WI38 (cell line): ENCODE results near the gene TMEM220.

ENCODE experiments used
- H3K4me3 ChIP-seq: 2 replicates; pipeline ENCODE4 v1.5.1; 2011; ENCODE audit warnings: low read depth, mild to moderate bottlenecking, control low read depth, low read length
- TF ChIP-seq, protein P1 (sequence below): IDR thresholded peaks from 2 replicates; pipeline ENCODE4 v1.5.1; 2012; ENCODE audit warnings: low read depth, mild to moderate bottlenecking, control low read depth, low read length

TMEM220 gene

DNA sequence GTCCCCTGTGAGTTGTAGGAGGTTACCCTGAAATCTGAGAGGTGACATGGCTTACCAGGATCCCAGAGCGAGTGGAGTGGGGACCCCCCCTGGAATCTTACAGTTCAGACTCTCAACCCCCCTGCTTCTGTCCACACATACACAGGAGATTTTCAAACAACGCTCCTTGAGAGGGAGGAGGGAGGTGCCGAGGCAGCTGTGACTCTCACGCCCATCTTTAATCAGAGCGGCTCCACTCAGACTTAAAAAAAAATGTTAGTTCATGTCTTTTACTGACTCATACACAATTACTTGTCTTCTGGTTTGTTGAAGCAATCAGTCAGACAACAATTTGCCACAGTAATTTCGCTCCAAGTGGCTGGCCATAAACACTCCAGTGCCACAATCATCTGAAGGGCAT, 15.4 kb upstream of the TMEM220 start:
- TF ChIP-seq, protein P1, sequence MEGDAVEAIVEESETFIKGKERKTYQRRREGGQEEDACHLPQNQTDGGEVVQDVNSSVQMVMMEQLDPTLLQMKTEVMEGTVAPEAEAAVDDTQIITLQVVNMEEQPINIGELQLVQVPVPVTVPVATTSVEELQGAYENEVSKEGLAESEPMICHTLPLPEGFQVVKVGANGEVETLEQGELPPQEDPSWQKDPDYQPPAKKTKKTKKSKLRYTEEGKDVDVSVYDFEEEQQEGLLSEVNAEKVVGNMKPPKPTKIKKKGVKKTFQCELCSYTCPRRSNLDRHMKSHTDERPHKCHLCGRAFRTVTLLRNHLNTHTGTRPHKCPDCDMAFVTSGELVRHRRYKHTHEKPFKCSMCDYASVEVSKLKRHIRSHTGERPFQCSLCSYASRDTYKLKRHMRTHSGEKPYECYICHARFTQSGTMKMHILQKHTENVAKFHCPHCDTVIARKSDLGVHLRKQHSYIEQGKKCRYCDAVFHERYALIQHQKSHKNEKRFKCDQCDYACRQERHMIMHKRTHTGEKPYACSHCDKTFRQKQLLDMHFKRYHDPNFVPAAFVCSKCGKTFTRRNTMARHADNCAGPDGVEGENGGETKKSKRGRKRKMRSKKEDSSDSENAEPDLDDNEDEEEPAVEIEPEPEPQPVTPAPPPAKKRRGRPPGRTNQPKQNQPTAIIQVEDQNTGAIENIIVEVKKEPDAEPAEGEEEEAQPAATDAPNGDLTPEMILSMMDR, result no peak
- H3K4me3 ChIP-seq, result no peak overlapping the region

DNA sequence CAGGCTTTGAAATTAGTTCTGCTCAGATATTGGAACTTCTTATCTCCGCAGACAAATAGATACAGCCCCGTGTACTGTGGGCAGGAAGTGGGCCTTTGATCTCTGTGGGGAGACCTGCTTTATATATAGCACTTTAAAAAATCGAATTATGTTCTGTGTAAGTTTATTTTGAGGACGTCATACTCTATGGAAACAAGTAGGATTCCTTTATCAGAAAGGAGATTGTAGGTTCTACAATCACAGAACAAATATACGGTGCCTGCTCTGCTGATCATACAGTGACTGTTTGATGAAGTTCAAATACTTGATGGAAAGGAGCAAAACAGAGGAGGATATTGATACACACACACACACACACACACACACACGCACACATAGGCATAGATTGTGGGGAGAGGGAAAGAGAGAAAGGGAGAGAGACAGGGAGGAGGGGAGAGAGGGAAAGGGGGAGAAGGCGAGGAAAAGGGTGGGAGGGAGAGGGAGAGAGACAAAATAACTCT, 14.7 kb upstream of the TMEM220 start:
- TF ChIP-seq, protein P1, result no peak
- H3K4me3 ChIP-seq, result no peak overlapping the region

DNA sequence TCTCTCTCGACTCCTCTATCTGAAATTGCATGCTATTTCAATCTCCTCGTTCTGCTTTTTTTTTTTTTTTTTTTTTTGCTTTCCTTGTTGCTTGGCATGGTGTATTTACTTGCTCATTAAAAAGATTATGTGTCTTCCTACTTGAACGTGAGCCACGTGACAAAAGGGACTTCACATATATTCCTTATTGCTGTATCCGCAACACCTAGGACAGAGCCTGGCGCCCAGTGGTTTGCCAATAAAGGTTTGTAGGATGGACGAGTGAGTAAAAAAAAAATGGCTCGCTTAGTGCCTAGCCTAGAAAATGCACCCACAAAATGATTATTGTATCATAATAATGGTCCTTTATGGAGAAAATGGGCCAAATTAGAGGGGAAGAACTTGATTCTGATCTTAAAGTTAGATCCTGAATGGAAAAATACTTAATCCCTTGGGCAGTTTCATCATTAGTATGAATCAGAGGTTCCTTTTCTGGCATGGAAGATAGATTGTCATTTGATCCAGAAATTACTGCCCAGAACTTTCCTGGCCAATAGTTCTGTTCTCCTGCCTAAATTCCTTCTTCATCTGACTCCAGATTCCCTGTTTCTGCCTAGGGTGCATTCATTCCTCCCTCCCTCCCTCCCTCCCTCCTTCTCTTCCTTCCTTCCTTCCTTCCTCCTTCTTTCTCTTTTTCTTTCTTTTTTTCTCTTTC, 13.6 kb upstream of the TMEM220 start:
- TF ChIP-seq, protein P1, result no peak
- H3K4me3 ChIP-seq, result no peak overlapping the region

DNA sequence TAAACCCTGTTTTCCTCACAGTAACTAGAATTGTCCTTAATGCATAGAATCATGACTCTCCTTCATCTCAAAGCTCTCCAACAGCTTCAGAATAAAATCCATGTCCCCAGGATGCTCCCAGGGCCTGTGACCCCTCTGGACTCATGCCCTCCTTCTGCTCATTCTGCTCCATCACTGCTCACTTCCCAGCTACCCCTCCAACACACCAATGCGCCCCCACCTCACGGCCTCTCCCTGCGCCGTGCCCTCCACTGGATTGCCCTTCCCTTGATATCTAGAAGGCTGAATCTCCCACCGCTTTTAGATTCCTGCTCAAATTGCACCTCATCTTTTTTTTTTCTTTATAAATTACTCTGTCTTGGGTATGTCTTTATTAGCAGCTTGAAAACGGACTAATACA, 12.6 kb upstream of the TMEM220 start:
- TF ChIP-seq, protein P1, result no peak

DNA sequence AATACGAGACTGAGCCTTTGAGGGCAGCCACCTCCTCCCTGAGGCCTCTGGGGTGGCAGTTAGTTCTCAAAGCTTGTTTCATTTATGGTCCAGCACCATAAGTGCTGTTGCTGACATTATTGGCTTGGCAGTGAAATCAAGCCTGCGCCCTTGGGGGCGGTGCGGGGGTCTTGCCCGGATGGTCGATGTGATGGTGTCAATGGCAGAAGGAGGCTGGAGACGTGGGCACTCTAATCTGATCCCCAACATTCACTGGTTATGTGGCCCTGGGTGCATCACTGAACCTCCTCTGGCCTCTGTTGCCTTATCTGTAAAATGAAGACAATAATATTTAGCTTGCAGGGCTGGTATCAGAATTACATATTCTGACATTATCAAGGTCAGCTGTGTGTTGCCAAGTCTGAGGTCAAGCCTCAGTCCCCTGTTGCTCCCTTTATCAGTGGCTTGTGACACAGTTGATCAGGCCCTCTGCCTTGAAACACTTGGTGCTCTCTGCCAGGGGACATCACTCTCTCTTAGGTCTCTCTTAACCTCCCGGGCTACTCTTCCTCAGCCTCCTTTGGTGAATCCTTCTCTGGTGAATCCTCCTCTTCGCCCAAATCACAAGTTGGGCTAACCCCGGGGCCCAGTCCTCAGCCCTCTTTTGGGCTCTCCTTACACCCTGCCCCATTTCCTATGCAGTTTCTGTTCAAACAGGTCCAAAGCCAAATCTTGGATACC, 11.8 kb upstream of the TMEM220 start:
- H3K4me3 ChIP-seq, result no peak overlapping the region
- TF ChIP-seq, protein P1, result no peak

More for the DNA sequence above, 12.6 kb upstream of the TMEM220 start:
- no peak overlapping the region for H3K4me3 ChIP-seq

DNA sequence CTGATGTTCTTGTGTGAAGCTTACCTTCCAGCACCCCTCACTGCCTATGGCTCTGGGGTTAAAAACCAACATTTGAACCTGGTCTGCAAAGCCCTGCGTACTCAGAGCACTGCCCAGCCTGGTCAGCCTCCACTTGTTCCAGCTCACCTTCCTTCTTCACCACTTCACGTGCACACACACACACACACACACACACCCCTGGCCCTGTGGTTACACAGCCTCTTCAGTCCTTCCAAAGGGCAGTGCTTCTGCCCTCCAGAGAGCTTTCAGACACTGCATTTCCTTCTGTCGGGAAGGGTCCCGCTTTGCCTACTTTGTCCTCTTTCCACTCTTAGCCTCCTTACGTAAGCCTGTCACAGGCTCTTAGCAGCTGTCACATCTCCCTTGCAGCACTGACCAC, 9.6 kb upstream of the TMEM220 start:
- TF ChIP-seq, protein P1, result no peak
- H3K4me3 ChIP-seq, result no peak overlapping the region
